Measurements from ENCODE around the gene KNTC1.
"Not testable (repeated sequence)": the region's sequence is repeated elsewhere in the genome, so short reads cannot be mapped to it uniquely, and the experiment has no call there.

KNTC1 gene

GRCh38 chr12:122526683-122527477 lies at the start of gene KNTC1, which contains the start of gene RSRC2:
TSS of gene KNTC1 (plus strand) at chr12:122527249. CDS start at chr12:122530064, 2,815 bp downstream.
TSS of gene RSRC2 (minus strand) at chr12:122526936. CDS start at chr12:122526853, 83 bp downstream.
- DNase-seq (ENCODE audit: extremely low spot score, insufficient read length, low read depth), result peak; percentile 88
- FAIRE-seq, result peak; percentile 99

GRCh38 chr12:122480753-122481152 lies 46.3 kb upstream of the KNTC1 start:
- FAIRE-seq, result no peak
- DNase-seq (ENCODE audit: extremely low spot score, insufficient read length, low read depth), result no peak

GRCh38 chr12:122481861-122482260 lies 45.2 kb upstream of the KNTC1 start:
- FAIRE-seq (no peak), DNase-seq (ENCODE audit: extremely low spot score, insufficient read length, low read depth) (no peak)

GRCh38 chr12:122483969-122484368 lies 43.1 kb upstream of the KNTC1 start:
- FAIRE-seq (no peak), DNase-seq (ENCODE audit: extremely low spot score, insufficient read length, low read depth) (no peak)

GRCh38 chr12:122484385-122484784 lies 42.7 kb upstream of the KNTC1 start:
- DNase-seq (ENCODE audit: extremely low spot score, insufficient read length, low read depth); FAIRE-seq: not testable (repeated sequence)

- DNase-seq (ENCODE audit: extremely low spot score, insufficient read length, low read depth); FAIRE-seq: not testable (repeated sequence)
Measured at GRCh38 chr12:122486360-122486759, 40.7 kb upstream of the KNTC1 start.

GRCh38 chr12:122486805-122487426 lies 40.1 kb upstream of the KNTC1 start:
- FAIRE-seq (no peak), DNase-seq (ENCODE audit: extremely low spot score, insufficient read length, low read depth) (no peak)

- FAIRE-seq; DNase-seq (ENCODE audit: extremely low spot score, insufficient read length, low read depth): not testable (repeated sequence)
Measured at GRCh38 chr12:122487807-122488206, 39.2 kb upstream of the KNTC1 start.

- FAIRE-seq (no peak), DNase-seq (ENCODE audit: extremely low spot score, insufficient read length, low read depth) (no peak)
Measured at GRCh38 chr12:122489038-122489437, 38.0 kb upstream of the KNTC1 start.

GRCh38 chr12:122491991-122492390 lies 35.1 kb upstream of the KNTC1 start:
- FAIRE-seq (no peak), DNase-seq (ENCODE audit: extremely low spot score, insufficient read length, low read depth) (no peak)

GRCh38 chr12:122493222-122493621 lies 33.8 kb upstream of the KNTC1 start:
- not testable (repeated sequence) for FAIRE-seq; DNase-seq (ENCODE audit: extremely low spot score, insufficient read length, low read depth)

GRCh38 chr12:122495258-122495657 lies 31.8 kb upstream of the KNTC1 start:
- no peak for DNase-seq (ENCODE audit: extremely low spot score, insufficient read length, low read depth)
- FAIRE-seq, result no peak

GRCh38 chr12:122499991-122500684 lies 26.9 kb upstream of the KNTC1 start:
- peak; percentile 7 for DNase-seq (ENCODE audit: extremely low spot score, insufficient read length, low read depth)
- FAIRE-seq, result no peak

GRCh38 chr12:122500685-122501488 lies 26.2 kb upstream of the KNTC1 start, which contains the start of gene ZCCHC8:
TSS of gene ZCCHC8 (minus strand) at chr12:122500932. CDS start at chr12:122500840, 92 bp downstream.
- DNase-seq (ENCODE audit: extremely low spot score, insufficient read length, low read depth), result peak; percentile 88
- peak; percentile 98 for FAIRE-seq

- DNase-seq (ENCODE audit: extremely low spot score, insufficient read length, low read depth), result no peak
- no peak for FAIRE-seq
Measured at GRCh38 chr12:122501489-122501989, 25.5 kb upstream of the KNTC1 start.

GRCh38 chr12:122503147-122503751 lies 23.8 kb upstream of the KNTC1 start:
- DNase-seq (ENCODE audit: extremely low spot score, insufficient read length, low read depth) (no peak), FAIRE-seq (no peak)

GRCh38 chr12:122503783-122504590 lies 23.1 kb upstream of the KNTC1 start:
- no peak for DNase-seq (ENCODE audit: extremely low spot score, insufficient read length, low read depth)
- no peak for FAIRE-seq

- FAIRE-seq (no peak), DNase-seq (ENCODE audit: extremely low spot score, insufficient read length, low read depth) (no peak)
Measured at GRCh38 chr12:122505419-122506051, 21.5 kb upstream of the KNTC1 start.
